Skeletal muscle tissue (tissue), 4 donors: ENCODE measurements around the gene EXOC1L. TPM values are rescaled to one million over a fixed set of nuclear protein-coding genes. Genes with fewer than 3 reads are reported as not detected.

Source experiments
- H3K27ac ChIP-seq: one replicate; pipeline ENCODE4 v1.7.0; 2013; ENCODE audit warnings: mild to moderate bottlenecking, low read depth, low read length, inconsistent platforms
- H3K27me3 ChIP-seq, 3 donors: one replicate each; pipeline ENCODE4 v1.7.0; 2013; ENCODE audit warnings: low read length in 3 of 3; ENCODE audit not compliant: control insufficient read depth in 3 of 3, insufficient read depth in 3 of 3
- H3K36me3 ChIP-seq, 3 donors: one replicate each; pipeline ENCODE4 v1.7.0; 2013; ENCODE audit warnings: low read length in 3 of 3; ENCODE audit not compliant: control insufficient read depth in 3 of 3, insufficient read depth in 3 of 3
- H3K4me1 ChIP-seq, 3 donors: one replicate each; pipeline ENCODE4 v1.7.0; 2013; ENCODE audit warnings: low read length in 3 of 3, mild to moderate bottlenecking in 3 of 3; ENCODE audit not compliant: control insufficient read depth in 3 of 3, insufficient read depth in 3 of 3
- H3K4me3 ChIP-seq, 3 donors: one replicate each; pipeline ENCODE4 v1.7.0; 2013; ENCODE audit warnings: low read length in 3 of 3
- H3K9ac ChIP-seq, 3 donors: one replicate each; pipeline ENCODE4 v1.7.0; 2013; ENCODE audit warnings: low read length in 3 of 3, mild to moderate bottlenecking in 3 of 3, moderate library complexity in 2 of 3, low read depth in 1 of 3
- H3K9me3 ChIP-seq, 3 donors: one replicate each; pipeline ENCODE4 v1.7.0; 2013; ENCODE audit warnings: low read length in 3 of 3; ENCODE audit not compliant: control insufficient read depth in 3 of 3
- total RNA-seq: library from RNA; depleted of rRNA; stranded (reverse); fragments of >200 nt; gene quantifications from one replicate; pipeline ENCODE4 v1.2.3, GENCODE V29; 2014
- donor health status: Osteomylitis.

Gene EXOC1L
- total RNA-seq, 1 donor from 2014 or later: 2.6 TPM

GRCh38 chr4:55807556-55807955 lies 12.0 kb upstream of the EXOC1L start:
- no peak overlapping the region for H3K4me3 ChIP-seq
- H3K4me1 ChIP-seq: no peaks in the 10 kb centered on the region
- H3K27ac ChIP-seq: no peak overlapping the region
- H3K9me3 ChIP-seq: no peaks in the 10 kb centered on the region
- H3K36me3 ChIP-seq: no peaks in the 10 kb centered on the region
- H3K9ac ChIP-seq: no peak overlapping the region
- peaks cover 0 to 3% (median 0%) of the 10 kb centered on the region in 3 donors for H3K27me3 ChIP-seq

GRCh38 chr4:55808186-55808585 lies 11.4 kb upstream of the EXOC1L start:
- Histone ChIP-seq H3K9me3 (no peaks in the 10 kb centered on the region), H3K9ac (no peak overlapping the region), H3K4me3 (no peak overlapping the region), H3K36me3 (no peaks in the 10 kb centered on the region), H3K27ac (no peak overlapping the region), H3K4me1 (no peaks in the 10 kb centered on the region), H3K27me3 (peaks cover 0 to 3% (median 0%) of the 10 kb centered on the region in 3 donors)

GRCh38 chr4:55808632-55809031 lies 11.0 kb upstream of the EXOC1L start:
- H3K27ac ChIP-seq: no peak overlapping the region
- H3K36me3 ChIP-seq: no peaks in the 10 kb centered on the region
- H3K9me3 ChIP-seq: no peaks in the 10 kb centered on the region
- no peak overlapping the region for H3K4me3 ChIP-seq
- H3K9ac ChIP-seq: no peak overlapping the region
- H3K4me1 ChIP-seq: no peaks in the 10 kb centered on the region
- H3K27me3 ChIP-seq: peaks cover 0 to 3% (median 0%) of the 10 kb centered on the region in 3 donors

GRCh38 chr4:55817691-55818090 lies 1.9 kb upstream of the EXOC1L start:
- Histone ChIP-seq H3K36me3 (no peaks in the 10 kb centered on the region), H3K9me3 (no peaks in the 10 kb centered on the region), H3K27ac (no peak overlapping the region), H3K4me1 (no peaks in the 10 kb centered on the region), H3K9ac (no peak overlapping the region), H3K4me3 (no peak overlapping the region), H3K27me3 (peaks cover 3 to 4% (median 3%) of the 10 kb centered on the region in 3 donors)

- H3K27me3 ChIP-seq: peaks cover 3 to 4% (median 3%) of the 10 kb centered on the region in 3 donors
- H3K9me3 ChIP-seq: no peaks in the 10 kb centered on the region
- H3K4me3 ChIP-seq: no peak overlapping the region
- no peaks in the 10 kb centered on the region for H3K4me1 ChIP-seq
- H3K27ac ChIP-seq: no peak overlapping the region
- no peaks in the 10 kb centered on the region for H3K36me3 ChIP-seq
- H3K9ac ChIP-seq: no peak overlapping the region
Measured at GRCh38 chr4:55820279-55820678, 689 bp downstream of the EXOC1L start.

- no peak overlapping the region for H3K27ac ChIP-seq
- no peaks in the 10 kb centered on the region for H3K9me3 ChIP-seq
- H3K4me3 ChIP-seq: no peak overlapping the region
- no peaks in the 10 kb centered on the region for H3K4me1 ChIP-seq
- H3K36me3 ChIP-seq: no peaks in the 10 kb centered on the region
- H3K9ac ChIP-seq: no peak overlapping the region
- H3K27me3 ChIP-seq: peaks cover 3 to 4% (median 3%) of the 10 kb centered on the region in 3 donors
Measured at GRCh38 chr4:55822329-55822728, 2.7 kb downstream of the EXOC1L start.

- Histone ChIP-seq H3K9ac (no peak overlapping the region), H3K27me3 (peaks cover 0 to 6% (median under 1%) of the 10 kb centered on the region in 3 donors), H3K4me1 (no peaks in the 10 kb centered on the region), H3K9me3 (no peaks in the 10 kb centered on the region), H3K4me3 (no peak overlapping the region), H3K36me3 (no peaks in the 10 kb centered on the region), H3K27ac (no peak overlapping the region)
Measured at GRCh38 chr4:55824865-55825264, 5.3 kb downstream of the EXOC1L start.

- Histone ChIP-seq H3K9ac (no peak overlapping the region), H3K4me3 (no peak overlapping the region)
Measured at GRCh38 chr4:55826986-55827385, 7.4 kb downstream of the EXOC1L start.

GRCh38 chr4:55827582-55827981 lies 8.0 kb downstream of the EXOC1L start:
- Histone ChIP-seq H3K27me3 (peaks cover 0 to 3% (median 0%) of the 10 kb centered on the region in 3 donors), H3K4me1 (no peaks in the 10 kb centered on the region), H3K36me3 (no peaks in the 10 kb centered on the region), H3K9me3 (no peaks in the 10 kb centered on the region), H3K9ac (no peak overlapping the region), H3K27ac (no peak overlapping the region), H3K4me3 (no peak overlapping the region)

More at GRCh38 chr4:55826986-55827385, 7.4 kb downstream of the EXOC1L start:
- no peaks in the 10 kb centered on the region for H3K36me3 ChIP-seq
- no peak overlapping the region for H3K27ac ChIP-seq
- H3K27me3 ChIP-seq: peaks cover 0 to 6% (median 0%) of the 10 kb centered on the region in 3 donors
- H3K9me3 ChIP-seq: no peaks in the 10 kb centered on the region
- no peaks in the 10 kb centered on the region for H3K4me1 ChIP-seq

GRCh38 chr4:55830048-55830447 lies 10.5 kb downstream of the EXOC1L start:
- H3K27me3 ChIP-seq: peaks cover 0 to 3% (median 0%) of the 10 kb centered on the region in 3 donors

More at GRCh38 chr4:55830048-55830447, 10.5 kb downstream of the EXOC1L start:
- H3K27ac ChIP-seq: no peak overlapping the region
- H3K9ac ChIP-seq: no peak overlapping the region
- no peaks in the 10 kb centered on the region for H3K36me3 ChIP-seq
- H3K4me1 ChIP-seq: no peaks in the 10 kb centered on the region
- H3K9me3 ChIP-seq: no peaks in the 10 kb centered on the region
- H3K4me3 ChIP-seq: no peak overlapping the region
